Pulmonary artery endothelial cell (primary cell): ENCODE data around the gene SLC9A1. TPM values are rescaled to one million over a fixed set of nuclear protein-coding genes. Genes with fewer than 3 reads are reported as not detected.

Experiments
- DNase-seq: peaks from one replicate; pipeline ENCODE4 v3.0.0-alpha.2; 2011; ENCODE audit warnings: low read depth, low spot score
- total RNA-seq: library from RNA; depleted of rRNA; stranded (reverse); fragments of >200 nt; gene quantifications from 2 replicates; pipeline ENCODE4 v1.2.3, GENCODE V29; 2014

SLC9A1 gene
- total RNA-seq, 1 donor from 2014 or later: 8.2 TPM

GRCh38 chr1:27150641-27151040, 4.3 kb downstream of the SLC9A1 start:
- DNase-seq: no peak

- no peak for DNase-seq
Observed at GRCh38 chr1:27150183-27150582, 4.7 kb downstream of the SLC9A1 start.

DNA sequence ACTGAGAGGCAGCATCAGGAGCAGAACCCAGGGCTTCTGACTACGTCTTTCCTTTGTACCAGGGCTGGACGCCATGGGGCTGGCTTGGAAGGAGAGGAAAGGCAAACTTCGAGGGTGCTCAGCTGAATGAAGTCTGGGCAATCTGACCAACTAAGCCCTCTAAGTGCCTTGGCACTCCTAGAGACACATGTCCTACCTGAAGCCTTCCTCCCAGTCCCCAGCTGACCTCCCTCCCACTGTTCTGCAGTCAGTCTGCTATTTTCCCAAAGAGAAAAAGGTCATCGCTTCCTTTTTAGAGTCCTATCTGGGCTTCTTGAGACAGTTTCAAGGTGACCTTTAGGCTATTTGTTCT, 5.2 kb downstream of the SLC9A1 start:
- no peak for DNase-seq

- no peak for DNase-seq
Observed at GRCh38 chr1:27149084-27149761, 5.7 kb downstream of the SLC9A1 start.

DNA sequence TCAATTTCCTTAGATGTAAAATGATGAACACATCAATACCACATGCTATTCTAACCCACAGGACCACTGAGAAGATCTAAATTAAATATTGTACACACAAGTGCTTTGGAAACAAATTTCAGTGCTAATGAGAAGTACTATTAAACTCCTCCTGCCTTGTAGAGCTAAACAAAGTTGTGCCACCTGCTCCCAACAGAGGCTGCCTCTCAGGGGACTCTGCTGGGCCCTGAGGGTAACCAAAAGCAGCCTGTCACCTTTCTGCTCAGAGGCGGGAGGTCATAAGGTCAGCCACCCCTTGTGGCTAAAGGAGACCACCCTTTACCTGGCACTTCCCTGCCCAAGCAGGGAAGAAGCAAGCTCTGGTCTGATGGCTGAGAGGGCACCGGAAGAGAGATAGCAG, 6.3 kb downstream of the SLC9A1 start:
- DNase-seq: no peak

DNA sequence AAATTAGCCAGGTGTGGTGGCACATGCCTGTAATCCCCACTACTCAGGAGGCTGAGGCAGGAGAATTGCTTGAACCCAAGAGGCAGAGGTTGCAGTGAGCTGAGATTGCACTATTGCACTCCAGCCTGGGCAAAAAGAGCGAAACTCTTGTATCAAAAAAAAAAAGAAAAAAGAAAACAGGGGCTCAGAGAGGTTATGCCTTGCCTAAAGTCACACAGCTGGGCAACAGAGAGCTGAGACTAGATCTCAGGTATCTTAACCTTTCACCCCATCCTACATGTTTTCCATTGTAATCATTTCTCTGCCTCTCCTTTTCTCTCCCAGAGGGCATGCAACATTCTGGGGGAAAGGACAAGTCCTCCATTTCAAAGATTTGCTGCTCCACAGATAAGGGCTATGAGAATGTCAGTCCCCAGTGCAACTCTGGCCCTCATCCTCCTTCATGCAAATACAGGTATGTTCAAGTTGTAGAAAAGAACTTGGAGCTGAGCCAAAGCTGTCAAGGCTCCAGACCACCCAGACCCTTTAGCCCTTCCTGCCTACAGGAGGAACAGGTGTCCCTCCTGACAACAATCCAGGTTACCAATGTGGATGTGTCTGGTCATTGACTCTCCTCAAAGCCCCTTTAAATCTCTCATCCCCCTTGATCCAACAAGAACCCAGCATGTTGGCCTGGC, 6.9 kb downstream of the SLC9A1 start:
- DNase-seq: no peak

- no peak for DNase-seq
Observed at GRCh38 chr1:27145934-27146354, 9.0 kb downstream of the SLC9A1 start.

- DNase-seq: no peak
Observed at GRCh38 chr1:27144920-27145661, 9.8 kb downstream of the SLC9A1 start.

DNA sequence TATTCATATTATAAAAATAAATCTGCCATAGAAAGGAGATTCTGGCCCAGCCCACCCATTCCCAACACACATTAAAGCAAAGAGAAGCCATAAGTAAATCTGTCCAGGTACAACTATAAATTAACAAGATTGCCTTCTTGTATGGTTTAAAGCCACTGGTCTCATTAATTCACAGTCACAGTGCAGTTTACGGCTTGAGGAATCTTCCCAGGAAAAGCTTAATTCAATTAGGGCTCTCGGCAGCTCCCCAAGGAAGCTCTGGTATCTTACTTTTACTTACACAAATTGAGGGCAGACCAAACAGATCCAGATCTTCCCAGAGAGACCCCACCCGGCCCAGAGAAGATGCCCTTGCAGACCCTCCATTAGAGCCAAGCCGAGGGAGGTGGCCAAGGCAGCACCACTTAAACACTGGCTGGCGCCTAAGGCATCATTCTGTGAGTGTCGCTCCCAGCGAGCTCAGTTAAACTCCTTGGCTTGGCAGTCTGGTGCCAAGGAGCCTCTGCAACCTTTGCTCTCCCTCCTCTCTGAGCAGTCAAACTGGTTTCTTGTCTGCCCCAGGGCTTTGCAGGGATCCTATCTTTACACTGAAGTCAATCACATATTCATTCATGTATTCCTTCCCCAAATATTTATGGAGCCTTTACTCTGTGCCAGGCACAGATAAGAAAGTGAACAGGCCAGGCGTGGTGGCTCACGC, 10.7 kb downstream of the SLC9A1 start:
- DNase-seq: no peak

GRCh38 chr1:27143401-27143800, 11.5 kb downstream of the SLC9A1 start:
- DNase-seq: no peak

- no peak for DNase-seq
Observed at GRCh38 chr1:27142464-27142863, 12.5 kb downstream of the SLC9A1 start.

GRCh38 chr1:27141266-27142003, 13.5 kb downstream of the SLC9A1 start:
- no peak for DNase-seq

DNA sequence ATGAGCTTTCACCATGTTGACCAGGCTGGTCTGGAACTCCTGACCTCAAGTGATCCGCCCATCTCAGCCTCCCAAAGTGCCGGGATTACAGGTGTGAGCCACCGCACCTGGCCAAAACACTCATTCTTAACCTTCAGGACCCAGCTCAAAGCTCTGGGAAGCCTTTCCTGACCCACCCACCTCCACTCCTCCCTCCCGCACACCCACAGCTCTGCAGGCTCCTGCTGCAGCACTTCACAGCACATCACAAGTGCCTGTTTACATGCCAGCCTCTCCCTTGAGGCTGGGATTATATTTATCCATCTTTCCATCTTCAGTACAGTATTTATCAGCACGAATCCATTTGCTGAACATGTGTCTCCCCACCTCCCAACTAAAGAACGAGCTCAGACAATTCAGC, 14.9 kb downstream of the SLC9A1 start:
- DNase-seq: no peak

- no peak for DNase-seq
Observed at GRCh38 chr1:27138927-27139326, 16.0 kb downstream of the SLC9A1 start.

DNA sequence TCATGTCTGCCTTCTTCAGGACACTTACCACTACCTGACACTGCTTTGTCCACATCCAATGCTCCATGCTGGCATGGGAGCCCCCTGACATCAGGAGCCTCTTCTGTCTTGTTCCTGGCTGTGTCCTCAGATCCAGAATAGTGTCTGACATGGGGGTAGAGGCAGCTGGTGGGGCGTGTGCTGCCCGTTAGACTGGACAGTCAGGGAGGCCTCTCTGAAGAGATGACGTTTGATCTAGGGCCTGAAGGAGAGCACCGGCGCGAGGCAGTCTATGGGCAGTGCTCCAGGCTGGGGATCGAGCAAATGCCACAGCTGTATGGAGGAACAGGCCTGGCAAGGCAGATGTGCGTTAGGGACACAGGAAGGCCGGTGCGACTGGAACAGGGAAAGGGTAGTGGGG, 16.6 kb downstream of the SLC9A1 start:
- DNase-seq: no peak

GRCh38 chr1:27137544-27138075, 17.3 kb downstream of the SLC9A1 start:
- no peak for DNase-seq

DNA sequence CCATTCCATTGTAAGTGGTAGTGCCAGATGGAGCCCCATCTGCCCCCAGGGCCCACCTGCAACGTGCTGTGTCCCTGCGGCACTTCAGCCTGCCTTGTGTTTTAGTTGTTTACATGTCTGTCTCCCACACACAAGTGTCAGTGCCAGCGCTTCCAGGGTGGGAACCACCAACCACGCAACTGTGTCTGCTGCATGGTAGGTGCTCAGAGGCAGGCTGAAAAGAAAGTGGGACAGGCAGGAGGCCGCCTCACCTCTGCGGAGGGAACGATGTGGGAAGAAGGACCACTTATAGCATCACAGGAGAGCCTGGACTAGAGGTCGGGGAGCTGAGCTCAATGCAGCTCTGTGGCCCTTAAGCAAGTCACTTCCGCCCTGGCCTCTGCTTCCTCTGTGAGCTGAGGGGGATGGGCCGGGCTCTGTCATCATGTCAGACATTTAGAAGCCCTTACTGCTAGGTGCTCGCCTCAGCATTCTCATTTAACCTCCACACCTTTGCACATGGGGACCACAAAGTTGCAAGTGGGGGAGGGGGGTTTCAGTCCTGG, 17.9 kb downstream of the SLC9A1 start:
- no peak for DNase-seq

- no peak for DNase-seq
Observed at GRCh38 chr1:27136236-27136551, 18.7 kb downstream of the SLC9A1 start.

- no peak for DNase-seq
Observed at GRCh38 chr1:27135541-27136235, 19.2 kb downstream of the SLC9A1 start.

DNA sequence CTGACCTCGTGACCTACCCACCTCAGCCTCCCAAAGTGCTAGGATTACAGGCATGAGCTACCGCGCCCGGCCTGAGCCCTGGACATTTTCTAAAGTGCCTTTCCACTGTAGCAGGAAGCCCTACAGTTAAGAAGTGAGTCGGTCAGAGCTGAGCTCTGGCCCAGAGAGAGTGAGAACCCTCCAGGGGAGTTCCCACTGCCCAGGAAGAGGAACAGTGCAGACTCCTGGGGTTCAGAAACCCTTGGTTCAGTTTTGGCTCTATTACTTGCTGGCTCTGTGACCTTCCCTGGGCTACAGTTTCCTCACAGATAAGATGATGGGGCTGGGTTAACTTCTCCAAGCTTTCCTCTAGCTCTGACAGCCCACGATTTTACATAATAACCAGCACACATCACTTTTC, 20.9 kb downstream of the SLC9A1 start:
- DNase-seq: no peak
